ENCODE results near the gene GFER.

- TF ChIP-seq TAF1 (IDR thresholded peaks at IDR 0.05; ENCODE audit: low read depth, low read length), result no peak
- no peak for TF ChIP-seq POLR2AphosphoS5 (IDR thresholded peaks at IDR 0.05; ENCODE audit: low read depth, low read length)
- TF ChIP-seq POLR2A (IDR thresholded peaks at IDR 0.05; ENCODE audit: low read depth, low read length), result no peak
- no peak for TF ChIP-seq SPI1 (IDR thresholded peaks at IDR 0.05; ENCODE audit: low read depth, low read length)
- no peak for TF ChIP-seq PAX5 (IDR thresholded peaks at IDR 0.05; ENCODE audit: insufficient read depth, low read length, severe bottlenecking)
- TF ChIP-seq POU2F2 (IDR thresholded peaks at IDR 0.05; ENCODE audit: low read depth, low read length), result no peak
These were observed 5.5 kb downstream of the GFER start, which contains the start of gene SYNGR3 for GRCh38 chr16:1989209-1990100.
